IMR-90 (cell line): ENCODE data around the gene RAP1GAP2. TPM values are rescaled to one million over a fixed set of nuclear protein-coding genes. Genes with fewer than 3 reads are reported as not detected.

Experiments
- ATAC-seq: fragments of 200-7000 bp; cut with Tn5 transposase; 2 replicates; pipeline ENCODE4 v1.9.1; 2020; ENCODE audit warnings: low read depth, mild to moderate bottlenecking, moderate library complexity
- BruUV-seq: library from RNA; stranded (reverse); fragments of 400-500 nt; replicated peaks from 2 replicates; lab custom pipeline; 2021; lab: Mats Ljungman, UMichigan
- CTCF ChIA-PET: fragments of 300-600 bp; formaldehyde crosslinking; extraction: SDS; loops from one replicate; lab custom pipeline; 2021; ENCODE audit warnings: antibody characterized with exemption; lab: Yijun Ruan, JAX
- POLR2A ChIA-PET: fragments of 300-600 bp; sonication (Branson Sonifier 250); formaldehyde crosslinking; loops from one replicate; lab custom pipeline; 2022; ENCODE audit warnings: antibody characterized with exemption; ENCODE audit not compliant: unreplicated experiment; lab: Charles Lee
- DNase-seq: peaks from one replicate; pipeline ENCODE4 v3.0.0; 2013
- H2AFZ ChIP-seq: replicated peaks from 2 replicates; pipeline ENCODE3; 2013; ENCODE audit warnings: low read length, mild to moderate bottlenecking; ENCODE audit not compliant: poor library complexity
- H2AK5ac ChIP-seq: 2 replicates; pipeline ENCODE4 v1.6.1; 2013; ENCODE audit warnings: low read depth, low read length, inconsistent platforms
- H2AK9ac ChIP-seq: replicated peaks from 2 replicates; pipeline ENCODE3; 2013; ENCODE audit warnings: mild to moderate bottlenecking, low read depth, low read length, moderate library complexity; ENCODE audit not compliant: poor library complexity
- H2BK120ac ChIP-seq: 2 replicates; pipeline ENCODE4 v1.6.1; 2013; ENCODE audit warnings: low read depth, low read length, inconsistent platforms
- H2BK15ac ChIP-seq: 3 replicates; pipeline ENCODE4 v1.6.1; 2013; ENCODE audit warnings: low read depth, low read length, inconsistent platforms
- H2BK20ac ChIP-seq: 2 replicates; pipeline ENCODE4 v1.6.1; 2013; ENCODE audit warnings: low read depth, mild to moderate bottlenecking, inconsistent platforms, low read length, moderate library complexity
- H2BK5ac ChIP-seq: 2 replicates; pipeline ENCODE4 v1.6.1; 2013; ENCODE audit warnings: mild to moderate bottlenecking, low read depth, low read length, inconsistent platforms; ENCODE audit not compliant: poor library complexity, severe bottlenecking
- H3K14ac ChIP-seq: replicated peaks from 2 replicates; pipeline ENCODE4 v1.6.1; 2013; ENCODE audit warnings: low read depth, low read length, inconsistent platforms
- H3K18ac ChIP-seq: 2 replicates; pipeline ENCODE4 v1.6.1; 2013; ENCODE audit warnings: low read depth, low read length, control low read depth
- H3K23ac ChIP-seq: 2 replicates; pipeline ENCODE4 v1.6.1; 2013; ENCODE audit warnings: low read depth, low read length, inconsistent platforms
- H3K27ac ChIP-seq: 2 replicates; pipeline ENCODE4 v1.5.1; 2013; ENCODE audit warnings: mild to moderate bottlenecking, control low read depth, low read length; ENCODE audit not compliant: insufficient read depth
- H3K27me3 ChIP-seq: 2 replicates; pipeline ENCODE4 v1.6.1; 2013; ENCODE audit warnings: low read length; ENCODE audit not compliant: control insufficient read depth, insufficient read depth
- H3K36me3 ChIP-seq: 2 replicates; pipeline ENCODE4 v1.6.1; 2013; ENCODE audit warnings: low read length, mixed read lengths; ENCODE audit not compliant: control insufficient read depth, insufficient read depth
- H3K4ac ChIP-seq: 2 replicates; pipeline ENCODE4 v1.6.1; 2013; ENCODE audit warnings: low read depth, low read length, inconsistent platforms
- H3K4me1 ChIP-seq: 2 replicates; pipeline ENCODE4 v1.6.1; 2013; ENCODE audit warnings: low read length, mixed read lengths; ENCODE audit not compliant: control insufficient read depth, insufficient read depth
- H3K4me2 ChIP-seq: 2 replicates; pipeline ENCODE4 v1.6.1; 2013; ENCODE audit warnings: low read depth, mild to moderate bottlenecking, control low read depth, low read length, moderate library complexity
- H3K4me3 ChIP-seq: 2 replicates; pipeline ENCODE4 v1.5.1; 2013; ENCODE audit warnings: low read depth, mild to moderate bottlenecking, control low read depth, low read length, moderate library complexity; ENCODE audit not compliant: insufficient read depth
- H3K56ac ChIP-seq: 2 replicates; pipeline ENCODE4 v1.6.1; 2013; ENCODE audit warnings: low read length, inconsistent platforms; ENCODE audit not compliant: insufficient read depth; ENCODE audit errors: extremely low read depth
- H3K79me1 ChIP-seq, 2 experiments: 2 replicates each; pipeline ENCODE4 v1.6.1; 2013; ENCODE audit warnings: low read length in 2 of 2, inconsistent platforms in 1 of 2, low read depth in 1 of 2
- H3K9ac ChIP-seq: 2 replicates; pipeline ENCODE4 v1.6.1; 2013; ENCODE audit warnings: low read depth, low read length, control low read depth
- H3K9me1 ChIP-seq: 2 replicates; pipeline ENCODE4 v1.6.1; 2013; ENCODE audit warnings: low read length, inconsistent platforms; ENCODE audit not compliant: insufficient read depth
- H3K9me3 ChIP-seq: 2 replicates; pipeline ENCODE4 v1.6.1; 2013; ENCODE audit warnings: low read length; ENCODE audit not compliant: control insufficient read depth, insufficient read depth
- H4K20me1 ChIP-seq: 2 replicates; pipeline ENCODE4 v1.6.1; 2013; ENCODE audit warnings: low read length, inconsistent platforms; ENCODE audit not compliant: insufficient read depth
- H4K5ac ChIP-seq: 2 replicates; pipeline ENCODE4 v1.6.1; 2013; ENCODE audit warnings: mild to moderate bottlenecking, low read depth, low read length, control low read depth
- H4K8ac ChIP-seq, 2 experiments: 2 replicates each; pipeline ENCODE4 v1.6.1; 2013; ENCODE audit warnings: low read depth in 2 of 2, low read length in 2 of 2, control low read depth in 1 of 2, inconsistent platforms in 1 of 2
- H4K91ac ChIP-seq: 2 replicates; pipeline ENCODE4 v1.6.1; 2013; ENCODE audit warnings: low read depth, low read length, inconsistent platforms; ENCODE audit not compliant: insufficient read depth
- CHD1 ChIP-seq: IDR thresholded peaks from 2 replicates; pipeline ENCODE4 v1.6.1; 2012; ENCODE audit warnings: low read depth, low read length, improper control_type of control experiment
- ELK1 ChIP-seq: fragments of 150-350 bp; IDR thresholded peaks from 2 replicates; pipeline ENCODE4 v1.6.1; 2016; ENCODE audit warnings: low read depth, mild to moderate bottlenecking, low read length, moderate library complexity, borderline replicate concordance
- NFE2L2 ChIP-seq: fragments of 150-350 bp; IDR thresholded peaks from 2 replicates; pipeline ENCODE4 v1.6.1; 2016; ENCODE audit warnings: low read depth, mild to moderate bottlenecking, low read length
- SMC3 ChIP-seq: fragments of 150-350 bp; IDR thresholded peaks from 2 replicates; pipeline ENCODE4 v1.6.1; 2016; ENCODE audit warnings: low read depth, mild to moderate bottlenecking, antibody characterized with exemption, low read length, moderate library complexity
- WGBS, 2 experiments: methylation state at CpG; one replicate each; pipeline versions ENCODE4 v1.1.5 to v1.1.7; 2013; ENCODE audit warnings: missing lambda C conversion rate in 2 of 2; ENCODE audit not compliant: insufficient read length in 1 of 2; ENCODE audit errors: extremely low coverage in 2 of 2; 5-methylcytosine and 5-hydroxymethylcytosine counted together
- dilution Hi-C: fragments of 300-500 bp; cut with HindIII; formaldehyde crosslinking; loops from one replicate; pipeline ENCODE4 v1.14.3; 2018; ENCODE audit warnings: low sequenced_read_pairs; ENCODE audit not compliant: unreplicated experiment
- in situ Hi-C: fragments of 300-500 bp; cut with MboI; formaldehyde crosslinking; loops from 3 replicates; pipeline ENCODE4 v1.14.3; 2019; ENCODE audit warnings: low sequenced_read_pairs, inconsistent platforms, mixed read lengths
- intact Hi-C: fragments of 100-400 bp; cut with micrococcal nuclease; formaldehyde crosslinking; loops from 2 replicates; pipeline ENCODE4 v1.10.0; 2022
- polyA plus RNA-seq, 3 experiments: library from polyadenylated mRNA; depleted of rRNA; stranded (reverse); fragments of >200 nt; gene quantifications; 2 replicates each; pipeline ENCODE4 v1.2.3, GENCODE V29; 2012; ENCODE audit warnings: low replicate concordance in 1 of 3
- total RNA-seq: library from RNA; depleted of rRNA; stranded (reverse); fragments of >200 nt; gene quantifications from 2 replicates; pipeline ENCODE4 v1.2.3, GENCODE V29; 2012

Gene RAP1GAP2
- total and polyA plus RNA-seq, 2 of the 4 experiments (the other 2 are of a cell fraction) = 5.7 to 7.5 TPM

GRCh38 chr17:2902546-2902945 lies 106.3 kb downstream of the RAP1GAP2 start:
- ChIA-PET POLR2A (no interaction called here), CTCF (no interaction called here)
- no peak for ATAC-seq
- no peak overlapping the region for H3K9ac ChIP-seq
- TF ChIP-seq SMC3 = no peak
- no peak for TF ChIP-seq ELK1
- TF ChIP-seq NFE2L2 = no peak
- TF ChIP-seq CHD1 = no peak
- intact Hi-C loops = no loop called here
- no peak overlapping the region for H3K23ac ChIP-seq
- no peak overlapping the region for H3K4me3 ChIP-seq
- dilution Hi-C loops = no loop called here
- H3K18ac ChIP-seq = no peak overlapping the region
- H3K56ac ChIP-seq = no peak overlapping the region
- in situ Hi-C loops = no loop called here
- H4K20me1 ChIP-seq = peaks cover 3% of the 10 kb centered on the region; the same call in 1 of the 2 replicates
- no peak for DNase-seq
- H3K9me1 ChIP-seq = no peaks in the 10 kb centered on the region
- no peak overlapping the region for H4K91ac ChIP-seq
- no TSS peak for BruUV-seq
- no peaks in the 10 kb centered on the region for H3K36me3 ChIP-seq
- no peak overlapping the region for H2AK9ac ChIP-seq
- no peak overlapping the region for H3K4ac ChIP-seq
- H3K79me1 ChIP-seq = peaks cover 0 to 3% of the 10 kb centered on the region in 2 experiments; a peak in 3 of 4 replicates
- H3K4me2 ChIP-seq = no peak overlapping the region
- H3K4me1 ChIP-seq = peaks cover 2% of the 10 kb centered on the region; the same call in 1 of the 2 replicates
- H2AFZ ChIP-seq = no peak overlapping the region
- H4K8ac ChIP-seq = no peak overlapping the region
- WGBS, 2 experiments = 85% methylated on average over 7 of the region's 9 CpGs; no CpG with 5 or more reads in 1 of the 2 experiments
- H4K5ac ChIP-seq = no peak overlapping the region
- no peak overlapping the region for H2BK20ac ChIP-seq
- H2BK5ac ChIP-seq = no peak overlapping the region
- H3K9me3 ChIP-seq = peaks cover 2% of the 10 kb centered on the region; the same call in 1 of the 2 replicates
- H2BK15ac ChIP-seq = no peak overlapping the region
- no peak overlapping the region for H3K14ac ChIP-seq
- H3K27ac ChIP-seq = no peak overlapping the region
- no peak overlapping the region for H2AK5ac ChIP-seq
- H2BK120ac ChIP-seq = no peak overlapping the region
- H3K27me3 ChIP-seq = no peaks in the 10 kb centered on the region
